Neural progenitor cell (in vitro differentiated cells): ENCODE results near the gene THSD4.

ENCODE experiments used
- EZH2 ChIP-seq: fragments of 200-600 bp; sonication (generic); IDR thresholded peaks from 2 replicates; pipeline ENCODE4 v1.6.1; 2017; ENCODE audit warnings: antibody characterized with exemption, mild to moderate bottlenecking, moderate library complexity
- TF ChIP-seq, protein P1 (sequence below): fragments of 200-600 bp; sonication (generic); IDR thresholded peaks from 2 replicates; pipeline ENCODE4 v1.5.1; 2017; ENCODE audit warnings: antibody characterized with exemption, mild to moderate bottlenecking

DNA sequence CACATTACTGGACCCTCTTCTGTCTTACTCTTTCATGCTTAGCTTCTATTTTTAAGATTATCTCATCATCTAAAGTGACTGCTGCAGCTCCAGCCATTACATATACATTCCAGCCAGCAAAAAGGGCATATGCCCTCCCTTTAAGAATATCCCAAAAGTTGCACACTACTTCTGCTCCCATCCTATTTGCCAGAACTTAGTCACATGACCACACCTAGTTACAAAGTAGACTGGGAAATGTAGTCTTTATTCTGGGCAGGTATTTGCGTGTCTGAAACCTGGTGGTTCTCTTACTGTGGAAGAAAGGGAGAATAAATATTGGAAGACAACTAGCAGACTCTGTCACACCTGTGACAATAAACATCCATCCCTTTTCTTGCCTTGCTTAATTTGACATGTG is 353.4 kb downstream of the THSD4 start:
- TF ChIP-seq, protein P1, sequence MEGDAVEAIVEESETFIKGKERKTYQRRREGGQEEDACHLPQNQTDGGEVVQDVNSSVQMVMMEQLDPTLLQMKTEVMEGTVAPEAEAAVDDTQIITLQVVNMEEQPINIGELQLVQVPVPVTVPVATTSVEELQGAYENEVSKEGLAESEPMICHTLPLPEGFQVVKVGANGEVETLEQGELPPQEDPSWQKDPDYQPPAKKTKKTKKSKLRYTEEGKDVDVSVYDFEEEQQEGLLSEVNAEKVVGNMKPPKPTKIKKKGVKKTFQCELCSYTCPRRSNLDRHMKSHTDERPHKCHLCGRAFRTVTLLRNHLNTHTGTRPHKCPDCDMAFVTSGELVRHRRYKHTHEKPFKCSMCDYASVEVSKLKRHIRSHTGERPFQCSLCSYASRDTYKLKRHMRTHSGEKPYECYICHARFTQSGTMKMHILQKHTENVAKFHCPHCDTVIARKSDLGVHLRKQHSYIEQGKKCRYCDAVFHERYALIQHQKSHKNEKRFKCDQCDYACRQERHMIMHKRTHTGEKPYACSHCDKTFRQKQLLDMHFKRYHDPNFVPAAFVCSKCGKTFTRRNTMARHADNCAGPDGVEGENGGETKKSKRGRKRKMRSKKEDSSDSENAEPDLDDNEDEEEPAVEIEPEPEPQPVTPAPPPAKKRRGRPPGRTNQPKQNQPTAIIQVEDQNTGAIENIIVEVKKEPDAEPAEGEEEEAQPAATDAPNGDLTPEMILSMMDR: no peak
- TF ChIP-seq EZH2: no peak
